NCI-H2107 (cell line): Measurements from ENCODE around the gene NCKAP1.
"Not testable (repeated sequence)": the region's sequence is repeated elsewhere in the genome, so short reads cannot be mapped to it uniquely, and the experiment has no call there.

Source experiments
- DNase-seq: peaks from one replicate; lab custom pipeline; 2025; lab: John Stamatoyannopoulos, UW

NCKAP1 gene

GRCh38 chr2:182907081-182907830 lies 131.0 kb downstream of the NCKAP1 start:
- no peak for DNase-seq

DNA sequence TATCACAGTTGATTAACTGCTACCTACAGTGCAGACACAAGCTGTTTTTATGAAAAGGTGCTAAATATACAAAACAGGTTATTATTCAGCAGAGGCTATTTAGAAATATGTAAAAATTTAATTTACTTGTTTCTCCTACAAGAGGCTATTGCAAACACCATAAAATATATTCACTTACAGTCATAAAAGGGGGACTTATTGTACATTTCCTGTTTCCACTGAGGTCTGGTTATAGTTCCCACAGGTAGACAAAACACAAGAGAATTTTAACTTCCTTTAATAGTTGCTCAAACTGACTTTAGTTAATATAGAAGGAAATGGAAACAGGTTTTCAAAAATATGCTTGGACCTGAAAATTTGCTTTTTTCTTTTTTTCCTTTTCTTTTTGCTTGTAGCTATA lies 131.8 kb downstream of the NCKAP1 start:
- DNase-seq: no peak

GRCh38 chr2:182904844-182905243 lies 133.4 kb downstream of the NCKAP1 start:
- no peak for DNase-seq

DNA sequence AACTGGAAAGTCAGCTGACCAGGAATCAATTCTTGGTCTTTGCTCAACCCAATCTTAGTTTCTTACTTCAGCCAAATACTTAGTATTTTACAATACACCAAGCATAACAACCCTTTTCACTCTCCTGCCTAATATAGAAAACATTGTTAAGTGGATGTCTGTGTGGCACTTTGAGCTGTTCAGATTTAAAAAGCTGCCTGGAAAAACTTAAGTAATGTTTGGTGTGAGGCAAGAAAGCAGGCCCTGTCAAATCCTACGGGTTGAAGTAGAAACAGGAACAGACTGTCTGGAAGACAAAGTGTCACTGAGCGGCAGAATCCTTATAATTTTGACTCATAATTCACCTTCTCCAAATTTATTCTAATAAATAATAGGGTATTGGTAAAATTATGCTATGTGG lies 134.7 kb downstream of the NCKAP1 start:
- no peak for DNase-seq

DNA sequence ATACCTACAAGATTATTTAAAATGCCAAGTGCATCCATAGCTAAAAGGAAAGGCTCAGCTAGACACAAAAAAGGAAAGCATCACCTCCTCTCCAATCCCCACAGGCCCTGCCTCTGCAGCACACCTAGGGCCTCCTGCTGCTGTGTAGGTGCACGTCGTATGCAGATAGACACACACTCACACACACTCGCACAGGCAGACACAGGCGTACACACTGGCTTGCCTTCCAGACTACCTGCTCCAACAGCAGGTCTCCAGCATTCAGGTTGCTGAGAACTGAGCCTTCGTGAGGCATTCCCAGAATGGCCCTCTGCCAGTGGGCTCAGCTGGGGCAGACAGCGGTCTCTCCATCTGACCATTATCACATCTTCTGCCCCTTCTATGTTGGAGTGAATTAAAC lies 136.5 kb downstream of the NCKAP1 start:
- no peak for DNase-seq

- no peak for DNase-seq
Observed at GRCh38 chr2:182898718-182899117, 139.5 kb downstream of the NCKAP1 start.

GRCh38 chr2:182897137-182897536 lies 141.1 kb downstream of the NCKAP1 start:
- no peak for DNase-seq

- no peak for DNase-seq
Observed at GRCh38 chr2:182895798-182896197, 142.5 kb downstream of the NCKAP1 start.

- no peak for DNase-seq
Observed at GRCh38 chr2:182895169-182895568, 143.1 kb downstream of the NCKAP1 start.

GRCh38 chr2:182894174-182894573 lies 144.1 kb downstream of the NCKAP1 start:
- no peak for DNase-seq

DNA sequence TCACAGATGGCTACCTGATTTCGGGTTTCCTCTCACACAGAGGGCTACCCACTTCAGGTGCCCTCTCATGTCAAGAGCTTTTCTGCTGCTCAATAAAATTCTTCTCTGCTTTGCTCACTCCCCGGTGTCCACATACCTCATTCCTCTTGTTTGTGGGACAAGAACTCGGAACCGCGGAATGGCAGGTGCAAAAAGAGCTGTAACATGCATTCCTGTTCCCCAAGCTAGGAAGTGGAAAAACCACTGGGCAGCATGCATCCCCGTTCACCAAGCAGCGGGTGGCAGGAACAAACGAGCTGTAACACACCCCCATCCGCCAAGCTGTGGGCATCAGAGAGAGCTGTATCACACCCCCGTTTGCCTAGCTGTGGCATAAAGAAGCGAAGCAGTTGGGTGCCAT lies 144.6 kb downstream of the NCKAP1 start:
- DNase-seq: no peak

GRCh38 chr2:182893035-182893434 lies 145.2 kb downstream of the NCKAP1 start:
- DNase-seq: not testable (repeated sequence)

DNA sequence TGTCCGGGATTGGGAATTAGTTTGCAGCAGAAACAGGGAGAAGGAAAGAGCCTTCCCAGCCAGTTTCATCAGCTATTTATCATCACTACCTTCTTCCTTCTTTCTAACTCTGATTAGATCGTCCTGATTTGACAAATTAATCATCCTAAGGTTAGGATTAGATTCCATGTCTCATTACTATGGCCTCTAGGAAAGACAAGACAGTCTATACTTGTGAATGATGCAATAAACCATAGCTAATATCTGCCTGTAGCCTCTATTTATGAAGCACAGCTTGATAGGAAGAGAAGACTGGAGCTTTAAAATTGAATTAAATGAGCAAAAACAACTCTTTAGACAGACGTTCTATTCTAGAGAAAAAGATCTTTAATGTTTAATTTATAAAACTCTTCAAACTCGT lies 146.6 kb downstream of the NCKAP1 start:
- DNase-seq: no peak

DNA sequence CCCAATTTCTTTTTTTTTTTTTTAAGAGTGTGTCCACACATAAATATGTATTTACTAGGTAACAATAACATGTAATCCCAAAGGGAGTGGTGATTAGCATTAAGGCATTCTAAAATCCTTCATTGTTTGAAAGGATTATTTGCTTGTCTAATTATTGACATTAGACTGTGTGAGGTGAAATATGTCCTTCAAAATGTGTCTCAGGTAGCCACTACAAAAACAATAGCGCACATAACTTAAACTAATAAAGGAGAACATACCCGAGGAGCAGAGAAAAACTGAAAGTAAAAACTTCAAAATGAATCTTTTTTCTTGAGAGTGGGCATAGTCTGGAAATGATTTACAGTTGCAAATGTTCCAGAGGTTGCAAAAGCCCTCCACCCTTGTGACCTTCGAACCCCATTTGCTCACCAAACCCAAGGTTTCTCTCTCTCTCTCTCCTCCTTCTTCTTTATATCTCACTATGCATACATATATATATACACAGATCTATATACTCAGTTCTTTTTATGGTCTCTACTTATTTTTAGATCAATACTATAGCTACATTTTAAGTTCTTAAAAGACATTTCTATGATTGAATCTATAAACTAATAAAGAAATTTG lies 147.4 kb downstream of the NCKAP1 start:
- no peak for DNase-seq

DNA sequence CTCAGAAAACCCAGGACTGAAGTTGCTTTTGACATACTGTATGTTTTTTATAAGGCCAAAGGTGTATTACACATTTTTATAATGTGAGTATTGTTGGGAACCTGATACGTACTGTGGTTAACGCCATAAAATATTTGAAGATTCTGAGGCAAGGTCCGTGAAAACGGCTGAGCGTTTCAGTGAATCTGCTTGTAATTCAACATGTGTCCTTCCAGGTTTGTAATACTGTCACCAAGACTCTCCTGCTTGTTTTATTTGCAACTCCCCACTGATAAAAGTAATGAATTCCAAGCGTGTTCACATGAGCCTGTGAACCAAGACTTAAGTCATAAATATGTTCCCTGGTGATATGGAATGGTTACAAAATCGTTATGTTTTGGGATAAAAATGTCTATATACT lies 148.0 kb downstream of the NCKAP1 start:
- no peak for DNase-seq

- no peak for DNase-seq
Observed at GRCh38 chr2:182887753-182888415, 150.4 kb downstream of the NCKAP1 start.

DNA sequence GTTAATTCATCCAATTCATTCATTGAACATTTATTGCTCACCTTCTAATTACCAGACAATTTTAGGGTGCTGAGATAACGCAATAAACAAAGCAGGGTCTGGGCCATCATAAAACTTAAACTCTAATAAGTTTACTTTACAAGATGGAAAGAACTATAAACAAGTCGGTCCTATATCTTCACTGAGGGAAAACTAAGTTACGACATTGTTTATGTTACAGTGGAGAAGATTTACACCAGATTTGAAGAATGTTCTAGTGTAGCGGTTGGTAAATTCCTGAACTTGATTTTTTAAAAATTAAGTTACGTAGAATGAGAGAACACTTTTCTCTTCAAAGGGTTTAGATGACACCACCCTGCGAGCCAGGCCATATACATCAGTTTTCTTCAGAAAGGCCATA lies 151.2 kb downstream of the NCKAP1 start:
- no peak for DNase-seq

GRCh38 chr2:182885771-182886170 lies 152.5 kb downstream of the NCKAP1 start:
- no peak for DNase-seq

DNA sequence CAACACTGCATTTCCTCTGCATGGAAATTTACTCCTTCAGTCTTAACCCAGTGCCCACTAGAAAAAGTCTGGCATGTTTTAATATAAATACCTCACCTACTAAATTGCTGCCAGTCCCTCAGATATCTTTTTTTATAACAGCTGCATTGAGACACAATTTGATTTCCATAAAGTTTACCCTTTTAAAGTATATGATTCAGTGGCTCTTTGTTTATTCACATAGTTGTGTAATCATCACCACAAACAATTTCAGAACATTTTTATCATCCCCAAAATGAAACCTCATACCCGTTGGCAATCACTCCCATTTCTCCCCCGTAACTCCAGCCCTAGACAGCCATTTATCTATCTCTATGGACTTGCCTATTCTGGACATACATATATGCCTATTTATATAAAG lies 154.8 kb downstream of the NCKAP1 start:
- DNase-seq: no peak

DNA sequence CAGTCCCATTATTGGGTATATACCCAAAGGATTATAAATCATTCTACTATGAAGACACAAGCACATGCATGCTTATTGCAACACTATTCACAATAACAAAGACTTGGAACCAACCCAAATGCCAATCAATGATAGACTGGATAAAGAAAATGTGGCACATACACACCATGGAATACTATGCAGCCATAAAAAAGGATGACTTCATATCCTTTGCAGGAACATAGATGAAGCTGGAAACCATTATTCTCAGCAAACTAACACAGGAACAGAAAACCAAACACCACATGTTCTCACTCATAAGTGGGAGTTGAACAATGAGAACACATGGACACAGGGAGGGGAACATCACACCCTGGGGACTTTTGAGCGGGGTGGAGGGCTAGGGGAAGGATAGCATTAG lies 158.2 kb downstream of the NCKAP1 start:
- DNase-seq: not testable (repeated sequence)

DNA sequence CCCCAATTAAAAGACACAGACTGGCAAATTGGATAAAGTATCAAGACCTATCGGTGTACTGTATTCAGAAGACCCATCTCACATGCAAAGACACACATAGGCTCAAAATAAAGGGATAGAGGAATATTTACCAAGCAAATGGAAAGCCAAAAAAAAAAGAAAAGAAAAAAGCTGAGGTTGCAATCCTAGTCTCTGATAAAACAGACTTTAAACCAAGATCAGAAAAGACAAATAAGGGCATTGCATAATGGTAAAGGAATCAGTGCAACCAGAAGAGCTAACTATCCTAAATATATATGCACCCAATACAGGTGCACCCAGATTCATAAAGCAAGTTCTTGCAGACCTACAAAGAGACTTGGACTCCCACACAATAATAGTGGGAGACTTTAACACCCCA lies 161.6 kb downstream of the NCKAP1 start:
- DNase-seq: not testable (repeated sequence)

DNA sequence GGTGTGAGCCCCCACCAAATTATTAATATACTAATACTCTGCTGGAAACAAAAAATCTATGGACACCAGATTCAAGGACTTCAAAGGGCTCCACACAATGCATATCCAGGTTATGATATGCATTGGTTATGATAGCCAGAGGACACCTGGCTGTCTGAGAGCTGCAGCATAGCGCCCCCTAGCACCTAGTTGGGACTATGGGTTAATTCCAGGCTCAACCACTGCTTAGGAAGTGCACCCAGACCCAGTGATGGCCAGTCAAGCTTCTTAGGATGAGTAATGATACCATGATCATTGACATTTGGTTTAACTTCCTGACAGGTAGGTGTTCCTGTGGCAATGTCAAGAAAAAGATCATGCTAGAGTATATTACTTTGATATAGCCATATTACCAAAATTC lies 168.0 kb downstream of the NCKAP1 start:
- DNase-seq: no peak

- no peak for DNase-seq
Observed at GRCh38 chr2:182868054-182868796, 170.0 kb downstream of the NCKAP1 start.
